PFSK-1 (cell line): ENCODE results near the gene SLC35A4.

Experiments
- FOXP2 ChIP-seq: optimal IDR thresholded peaks from 2 replicates; pipeline ENCODE3; 2011; ENCODE audit warnings: borderline replicate concordance, control low read depth, inconsistent platforms; ENCODE audit not compliant: insufficient read depth; ENCODE audit errors: extremely low read length, extremely low read depth
- POLR2AphosphoS5 ChIP-seq: IDR thresholded peaks from 2 replicates; pipeline ENCODE4 v1.6.1; 2012; ENCODE audit warnings: low read depth, mild to moderate bottlenecking, control low read depth, low read length, moderate library complexity
- REST ChIP-seq, 2 experiments: IDR thresholded peaks; 2 replicates each; pipeline versions ENCODE4 v1.6.1 to v1.8.0; 2011 to 2012; ENCODE audit warnings: low read depth in 2 of 2, low read length in 2 of 2, control low read depth in 1 of 2, inconsistent platforms in 1 of 2, mild to moderate bottlenecking in 1 of 2, moderate library complexity in 1 of 2; ENCODE audit not compliant: insufficient read depth in 1 of 2
- SIN3A ChIP-seq: IDR thresholded peaks from 2 replicates; pipeline ENCODE4 v1.6.1; 2012; ENCODE audit warnings: mild to moderate bottlenecking, low read length, moderate library complexity, borderline replicate concordance; ENCODE audit not compliant: insufficient read depth
- TAF1 ChIP-seq: IDR thresholded peaks from 2 replicates; pipeline ENCODE4 v1.6.1; 2012; ENCODE audit warnings: low read length, control low read depth, borderline replicate concordance; ENCODE audit not compliant: insufficient read depth

GRCh38 chr5:140574165-140574564 is 9.5 kb downstream of the SLC35A4 start:
- no peak for TF ChIP-seq REST (IDR thresholded peaks at IDR 0.05; ENCODE audit: insufficient read depth in 1 of 2, low read depth in 2 of 2, low read length in 2 of 2)
- no peak for TF ChIP-seq SIN3A
- no peak for TF ChIP-seq POLR2AphosphoS5
- no peak for TF ChIP-seq TAF1
- TF ChIP-seq FOXP2, result no peak
